H1 (cell line): ENCODE measurements around the gene R3HDML. TPM values are rescaled to one million over a fixed set of nuclear protein-coding genes. Genes with fewer than 3 reads are reported as not detected.

Source experiments
- CTCF ChIA-PET: fragments of 300-600 bp; sonication (Branson Sonifier 250); formaldehyde crosslinking; loops from one replicate; lab custom pipeline; 2021; ENCODE audit not compliant: partially characterized antibody; lab: Charles Lee
- POLR2A ChIA-PET: fragments of 300-600 bp; sonication (Branson Sonifier 250); formaldehyde crosslinking; loops from one replicate; lab custom pipeline; 2021; ENCODE audit warnings: inconsistent platforms; ENCODE audit not compliant: partially characterized antibody; lab: Charles Lee
- DNase-seq, 2 experiments: peaks; one replicate each; pipeline versions ENCODE4 v3.0.0 to v3.0.0-alpha.2; 2010 to 2022; ENCODE audit warnings: low spot score in 2 of 2, low read depth in 1 of 2, mixed read lengths in 1 of 2
- FAIRE-seq: peaks from 2 replicates; lab custom pipeline; 2011; peaks lifted over from hg19 to GRCh38; lab: Jason Lieb, UNC
- H2AFZ ChIP-seq: 2 replicates; pipeline ENCODE4 v1.8.1; 2012; ENCODE audit warnings: low read length, inconsistent platforms
- H2AK5ac ChIP-seq: 2 replicates; pipeline ENCODE4 v1.6.1; 2013; ENCODE audit warnings: low read depth, low read length
- H2BK120ac ChIP-seq: replicated peaks from 2 replicates; pipeline ENCODE3; 2013; ENCODE audit warnings: low read depth, low read length, inconsistent platforms
- H2BK12ac ChIP-seq: 2 replicates; pipeline ENCODE4 v1.6.1; 2013; ENCODE audit warnings: low read depth, low read length
- H2BK15ac ChIP-seq: 2 replicates; pipeline ENCODE4 v1.6.1; 2013; ENCODE audit warnings: low read length
- H2BK20ac ChIP-seq: 2 replicates; pipeline ENCODE4 v1.6.1; 2013; ENCODE audit warnings: low read length
- H2BK5ac ChIP-seq: 2 replicates; pipeline ENCODE4 v1.6.1; 2013; ENCODE audit warnings: low read depth, low read length
- H3K14ac ChIP-seq: 2 replicates; pipeline ENCODE4 v1.6.1; 2013; ENCODE audit warnings: inconsistent platforms; ENCODE audit not compliant: insufficient read length
- H3K18ac ChIP-seq: 2 replicates; pipeline ENCODE4 v1.6.1; 2013; ENCODE audit warnings: low read length; ENCODE audit errors: extremely low read depth
- H3K23ac ChIP-seq: 2 replicates; pipeline ENCODE4 v1.6.1; 2013; ENCODE audit warnings: inconsistent platforms; ENCODE audit not compliant: insufficient read length
- H3K23me2 ChIP-seq: 2 replicates; pipeline ENCODE4 v1.6.1; 2013; ENCODE audit warnings: low read depth, low read length
- H3K27ac ChIP-seq: 2 replicates; pipeline ENCODE4 v1.6.1; 2011; ENCODE audit warnings: low read depth, low read length, inconsistent platforms
- H3K27me3 ChIP-seq, 4 experiments: replicated peaks in 1 of 4; 1 replicate in 1 of 4; 2 replicates in 3 of 4; pipeline versions ENCODE4 v1.6.1 to v1.8.1; 2011 to 2013; ENCODE audit warnings: low read length in 3 of 4, mild to moderate bottlenecking in 3 of 4, inconsistent platforms in 2 of 4, mixed read lengths in 2 of 4, moderate library complexity in 1 of 4; ENCODE audit not compliant: control insufficient read depth in 3 of 4, insufficient read depth in 3 of 4; ENCODE audit errors: extremely low read depth in 1 of 4
- H3K36me3 ChIP-seq, 4 experiments: 2 replicates each; pipeline versions ENCODE4 v1.6.1 to v1.8.1; 2011 to 2013; ENCODE audit warnings: mild to moderate bottlenecking in 4 of 4, low read length in 3 of 4, moderate library complexity in 2 of 4, control low read depth in 1 of 4, inconsistent platforms in 1 of 4; ENCODE audit not compliant: insufficient read depth in 4 of 4, control insufficient read depth in 2 of 4
- H3K4ac ChIP-seq: replicated peaks from 2 replicates; pipeline ENCODE3; 2013; ENCODE audit warnings: low read length, low read depth, mixed read lengths, inconsistent platforms; ENCODE audit not compliant: insufficient read length
- H3K4me1 ChIP-seq, 4 experiments: replicated peaks in 1 of 4; 1 replicate in 1 of 4; 2 replicates in 3 of 4; pipeline versions ENCODE4 v1.6.1 to v1.8.1; 2011 to 2013; ENCODE audit warnings: low read length in 3 of 4, inconsistent platforms in 2 of 4, mixed read lengths in 1 of 4; ENCODE audit not compliant: insufficient read depth in 4 of 4, control insufficient read depth in 3 of 4
- H3K4me2 ChIP-seq, 2 experiments: 2 replicates each; pipeline versions ENCODE4 v1.6.1 to v1.8.1; 2011 to 2013; ENCODE audit warnings: low read depth in 2 of 2, low read length in 2 of 2, control low read depth in 1 of 2, inconsistent platforms in 1 of 2, mild to moderate bottlenecking in 1 of 2; ENCODE audit not compliant: insufficient read depth in 1 of 2
- H3K4me3 ChIP-seq, 4 experiments: fragments of 200-600, 300-600 bp in 1 of 4; sonication (generic), shearing (Covaris generic), sonication (Bioruptor Twin) in 1 of 4; 2 replicates each; pipeline versions ENCODE4 v1.5.1 to v1.8.1; 2011 to 2016; ENCODE audit warnings: low read length in 4 of 4, low read depth in 3 of 4, control low read depth in 2 of 4, inconsistent platforms in 2 of 4, mild to moderate bottlenecking in 2 of 4, mixed read lengths in 1 of 4, moderate library complexity in 1 of 4; ENCODE audit not compliant: insufficient read depth in 2 of 4; ENCODE audit errors: extremely low read depth in 1 of 4
- H3K56ac ChIP-seq: replicated peaks from 2 replicates; pipeline ENCODE3; 2013; ENCODE audit warnings: low read depth, mild to moderate bottlenecking, mixed read lengths, low read length, inconsistent platforms; ENCODE audit not compliant: insufficient read length
- H3K79me1 ChIP-seq: 2 replicates; pipeline ENCODE4 v1.6.1; 2013; ENCODE audit warnings: low read depth, low read length, control low read depth
- H3K79me2 ChIP-seq, 2 experiments: 2 replicates each; pipeline versions ENCODE4 v1.6.1 to v1.8.1; 2012 to 2013; ENCODE audit warnings: low read length in 2 of 2, mild to moderate bottlenecking in 2 of 2, inconsistent platforms in 1 of 2; ENCODE audit not compliant: insufficient read depth in 2 of 2, control insufficient read depth in 1 of 2
- H3K9ac ChIP-seq, 4 experiments: replicated peaks in 1 of 4; 1 replicate in 1 of 4; 2 replicates in 3 of 4; pipeline versions ENCODE4 v1.6.1 to v1.8.1; 2011 to 2013; ENCODE audit warnings: low read depth in 3 of 4, low read length in 3 of 4, control low read depth in 2 of 4, mild to moderate bottlenecking in 2 of 4, moderate library complexity in 2 of 4, inconsistent platforms in 1 of 4; ENCODE audit errors: extremely low read depth in 1 of 4
- H3K9me3 ChIP-seq, 2 experiments: 2 replicates each; pipeline versions ENCODE4 v1.6.1 to v1.8.1; 2012 to 2013; ENCODE audit warnings: mild to moderate bottlenecking in 2 of 2, moderate library complexity in 2 of 2, control low read depth in 1 of 2, inconsistent platforms in 1 of 2, low read depth in 1 of 2, low read length in 1 of 2, mixed read lengths in 1 of 2; ENCODE audit not compliant: insufficient read depth in 2 of 2
- H4K20me1 ChIP-seq, 2 experiments: replicated peaks in 1 of 2; 2 replicates each; pipeline versions ENCODE3 to v1.8.1; 2011 to 2013; ENCODE audit warnings: inconsistent platforms in 2 of 2, low read length in 2 of 2, mild to moderate bottlenecking in 1 of 2; ENCODE audit not compliant: insufficient read depth in 2 of 2, control insufficient read depth in 1 of 2
- H4K5ac ChIP-seq: 2 replicates; pipeline ENCODE4 v1.6.1; 2013; ENCODE audit warnings: low read length, low read depth, mixed read lengths, inconsistent platforms; ENCODE audit not compliant: insufficient read length
- H4K8ac ChIP-seq: 2 replicates; pipeline ENCODE4 v1.8.0; 2013; ENCODE audit warnings: mild to moderate bottlenecking, moderate library complexity, low read length, inconsistent platforms; ENCODE audit not compliant: insufficient read depth; ENCODE audit errors: extremely low read depth
- H4K91ac ChIP-seq: replicated peaks from 2 replicates; pipeline ENCODE3; 2013; ENCODE audit warnings: low read length, mixed read lengths, inconsistent platforms; ENCODE audit not compliant: insufficient read length
- MAFK ChIP-seq: IDR thresholded peaks from 2 replicates; pipeline ENCODE4 v1.6.1; 2012; ENCODE audit warnings: low read depth, mild to moderate bottlenecking, improper control_type of control experiment, low read length
- NANOG ChIP-seq: IDR thresholded peaks from 2 replicates; pipeline ENCODE4 v1.6.1; 2011; ENCODE audit warnings: low read length, low read depth, mild to moderate bottlenecking, inconsistent platforms; ENCODE audit not compliant: insufficient read depth, poor library complexity, severe bottlenecking
- RBBP5 ChIP-seq: IDR thresholded peaks from 2 replicates; pipeline ENCODE4 v1.7.1; 2012; ENCODE audit warnings: low read depth, mild to moderate bottlenecking, inconsistent platforms, low read length, moderate library complexity, borderline replicate concordance
- WGBS, 2 experiments: shearing (Covaris generic) in 1 of 2; methylation state at CpG; one replicate each; pipeline versions ENCODE4 v1.1.6 to v1.1.7; 2013 to 2015; ENCODE audit warnings: low lambda C conversion rate in 2 of 2, mixed read lengths in 2 of 2, inconsistent platforms in 1 of 2, low coverage in 1 of 2, missing lambda C conversion rate in 1 of 2; ENCODE audit not compliant: insufficient replicate concordance in 2 of 2, insufficient coverage in 1 of 2, insufficient read length in 1 of 2; ENCODE audit errors: extremely low coverage in 1 of 2, missing lambda C conversion rate in 1 of 2; 5-methylcytosine and 5-hydroxymethylcytosine counted together
- polyA plus RNA-seq, 7 experiments: library from polyadenylated mRNA; depleted of rRNA in 3 of 7; stranded (reverse) in 5 of 7; unstranded in 2 of 7; fragments of >200 nt in 5 of 7; fragments of 200-250 nt in 2 of 7; gene quantifications; 1 replicate in 5 of 7; 2 replicates in 1 of 7; 4 replicates in 1 of 7; pipeline versions ENCODE4 v1.2.1 to v1.2.3, GENCODE V29; 2011 to 2013; ENCODE audit warnings: missing spikeins in 2 of 7, mixed read lengths in 2 of 7
- total RNA-seq: library from RNA; stranded (reverse); fragmentation: NEBNext Ultra II Directional; extraction: Animal tissue kit (Norgen Biotek cat#: 25700); gene quantifications from 2 replicates; pipeline ENCODE4 v1.2.1, GENCODE V29; 2021

The R3HDML gene
- total and polyA plus RNA-seq, 2 of the 8 experiments (the other 6 are each of a cell fraction or from before 2014, with no cell fraction given): not detected

- Histone ChIP-seq H2BK5ac (peak overlapping the region; percentile 27; the same call in 1 of the 2 replicates), H2BK20ac (peak overlapping the region; percentile 23; the same call in 1 of the 2 replicates), H3K27me3 (no peaks in the 10 kb centered on the region; a peak in 1 of 7 replicates), H3K4me2 (peak overlapping the region in 1 of 2 experiments; percentile 35; a peak in 1 of 4 replicates), H3K79me1 (no peaks in the 10 kb centered on the region), H2AFZ (0 out of 2 replicates have a peak overlapping the region, but pooled peaks have one; percentile 2), H3K14ac (no peak overlapping the region), H3K56ac (no peak overlapping the region), H3K9me3 (no peaks in the 10 kb centered on the region), H2AK5ac (no peak overlapping the region), H4K91ac (peak overlapping the region; percentile 80), H3K79me2 (no peaks in the 10 kb centered on the region), H3K27ac (no peak overlapping the region), H3K18ac (no peak overlapping the region), H4K5ac (no peak overlapping the region), H3K4ac (peak overlapping the region; percentile 65), H2BK12ac (peak overlapping the region; percentile 75; the same call in 1 of the 2 replicates), H2BK15ac (0 out of 2 replicates have a peak overlapping the region, but pooled peaks have one; percentile 81), H3K9ac (no peak overlapping the region), H3K23ac (no peak overlapping the region), H3K23me2 (no peaks in the 10 kb centered on the region; the same call in 1 of the 2 replicates), H2BK120ac (no peak overlapping the region), H3K4me1 (peaks cover 0 to 10% (median 4%) of the 10 kb centered on the region in 4 experiments; a peak in 6 of 7 replicates), H4K8ac (no peak overlapping the region; the same call in 1 of the 2 replicates), H3K4me3 (no peak overlapping the region), H3K36me3 (no peaks in the 10 kb centered on the region), H4K20me1 (no peaks in the 10 kb centered on the region)
- FAIRE-seq: no peak
- 25% methylated on average over 1 of the region's 1 CpG; no CpG with 5 or more reads in 1 of the 2 experiments for WGBS, 2 experiments
- TF ChIP-seq NANOG (peak; percentile 26), RBBP5 (no peak), MAFK (no peak)
- ChIA-PET CTCF (interaction anchor here (1.2 to 4.9 kb wide), 5 partner anchors 13 to 208 kb away, joined by 3 to 40 read pairs (median 7); partner anchors contain the start of gene FITM2), POLR2A (interaction anchor here (1.3 to 4.0 kb wide), 2 partner anchors 13 to 77 kb away, joined by 5 to 14 read pairs; partner anchors contain the start of genes FITM2 and GDAP1L1)
- DNase-seq: no peak
Measured at GRCh38 chr20:44324343-44324742, 12.5 kb upstream of the R3HDML start.
